Skeletal muscle tissue (tissue), 4 donors: ENCODE data around the gene MYBBP1A. TPM values are rescaled to one million over a fixed set of nuclear protein-coding genes. Genes with fewer than 3 reads are reported as not detected.

Source experiments
- H3K27ac ChIP-seq: one replicate; pipeline ENCODE4 v1.7.0; 2013; ENCODE audit warnings: mild to moderate bottlenecking, low read depth, low read length, inconsistent platforms
- H3K27me3 ChIP-seq, 3 donors: one replicate each; pipeline ENCODE4 v1.7.0; 2013; ENCODE audit warnings: low read length in 3 of 3; ENCODE audit not compliant: control insufficient read depth in 3 of 3, insufficient read depth in 3 of 3
- H3K36me3 ChIP-seq, 3 donors: one replicate each; pipeline ENCODE4 v1.7.0; 2013; ENCODE audit warnings: low read length in 3 of 3; ENCODE audit not compliant: control insufficient read depth in 3 of 3, insufficient read depth in 3 of 3
- H3K4me1 ChIP-seq, 3 donors: one replicate each; pipeline ENCODE4 v1.7.0; 2013; ENCODE audit warnings: low read length in 3 of 3, mild to moderate bottlenecking in 3 of 3; ENCODE audit not compliant: control insufficient read depth in 3 of 3, insufficient read depth in 3 of 3
- H3K4me3 ChIP-seq, 3 donors: one replicate each; pipeline ENCODE4 v1.7.0; 2013; ENCODE audit warnings: low read length in 3 of 3
- H3K9ac ChIP-seq, 3 donors: one replicate each; pipeline ENCODE4 v1.7.0; 2013; ENCODE audit warnings: low read length in 3 of 3, mild to moderate bottlenecking in 3 of 3, moderate library complexity in 2 of 3, low read depth in 1 of 3
- H3K9me3 ChIP-seq, 3 donors: one replicate each; pipeline ENCODE4 v1.7.0; 2013; ENCODE audit warnings: low read length in 3 of 3; ENCODE audit not compliant: control insufficient read depth in 3 of 3
- total RNA-seq: library from RNA; depleted of rRNA; stranded (reverse); fragments of >200 nt; gene quantifications from one replicate; pipeline ENCODE4 v1.2.3, GENCODE V29; 2014
- donor health status: Osteomylitis.

Gene MYBBP1A
- total RNA-seq, 1 donor from 2014 or later: 30.3 TPM

- no peaks in the 10 kb centered on the region for H3K27me3 ChIP-seq
- peak overlapping the region; percentile 78 for H3K27ac ChIP-seq
- H3K9ac ChIP-seq: no peak overlapping the region
- peaks cover 14 to 31% (median 17%) of the 10 kb centered on the region in 3 donors for H3K4me1 ChIP-seq
- no peaks in the 10 kb centered on the region for H3K9me3 ChIP-seq
- peaks cover 59 to 67% (median 65%) of the 10 kb centered on the region in 3 donors for H3K36me3 ChIP-seq
- H3K4me3 ChIP-seq: peak overlapping the region in 1 of 3 donors; percentile 44
Measured at GRCh38 chr17:4544951-4545216, 10.3 kb downstream of the MYBBP1A start.

GRCh38 chr17:4544135-4544950 lies 10.8 kb downstream of the MYBBP1A start:
- Histone ChIP-seq H3K4me3 (peak overlapping the region in 2 of 3 donors; percentile 6 to 44), H3K4me1 (peaks cover 14 to 32% (median 17%) of the 10 kb centered on the region in 3 donors), H3K27ac (no peak overlapping the region), H3K9me3 (no peaks in the 10 kb centered on the region), H3K27me3 (no peaks in the 10 kb centered on the region), H3K9ac (no peak overlapping the region), H3K36me3 (peaks cover 62 to 66% (median 64%) of the 10 kb centered on the region in 3 donors)

- Histone ChIP-seq H3K9ac (no peak overlapping the region), H3K27ac (no peak overlapping the region), H3K4me3 (no peak overlapping the region), H3K4me1 (peaks cover 14 to 32% (median 17%) of the 10 kb centered on the region in 3 donors), H3K9me3 (no peaks in the 10 kb centered on the region), H3K27me3 (no peaks in the 10 kb centered on the region), H3K36me3 (peaks cover 60 to 63% (median 62%) of the 10 kb centered on the region in 3 donors)
Measured at GRCh38 chr17:4543557-4544026, 11.6 kb downstream of the MYBBP1A start.

DNA sequence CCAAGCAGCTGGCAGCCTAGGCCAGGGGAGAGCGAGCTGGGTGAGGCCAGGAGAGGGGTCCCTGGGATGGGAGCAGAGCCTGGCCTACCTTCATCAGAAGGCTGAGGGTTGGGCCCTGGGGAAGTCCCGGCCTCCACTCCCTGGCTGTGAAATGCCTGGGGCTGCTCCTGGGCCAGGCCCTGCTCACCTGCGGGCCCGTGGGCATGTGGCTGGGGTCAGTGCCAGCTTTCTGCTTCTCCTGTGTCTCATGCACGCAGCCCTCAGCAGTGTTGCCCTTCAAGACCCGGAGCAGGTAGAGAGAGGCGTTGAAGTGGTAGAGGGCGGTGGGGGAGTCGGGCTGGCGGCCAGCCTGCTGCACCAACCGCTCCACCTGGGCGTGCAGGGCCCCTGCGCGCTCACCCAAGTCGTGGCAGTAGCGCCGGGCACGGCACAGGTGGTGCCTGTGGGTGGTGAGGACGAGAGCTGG lies 12.4 kb downstream of the MYBBP1A start:
- Histone ChIP-seq H3K9me3 (no peaks in the 10 kb centered on the region), H3K27ac (no peak overlapping the region), H3K4me3 (no peak overlapping the region), H3K36me3 (peaks cover 55 to 58% (median 55%) of the 10 kb centered on the region in 3 donors), H3K4me1 (peaks cover 20 to 40% (median 23%) of the 10 kb centered on the region in 3 donors), H3K9ac (no peak overlapping the region), H3K27me3 (no peaks in the 10 kb centered on the region)

GRCh38 chr17:4542003-4542725 lies 13.0 kb downstream of the MYBBP1A start:
- Histone ChIP-seq H3K27ac (peak overlapping the region; percentile 64), H3K4me3 (no peak overlapping the region), H3K27me3 (no peaks in the 10 kb centered on the region), H3K36me3 (peaks cover 49 to 53% (median 49%) of the 10 kb centered on the region in 3 donors), H3K9ac (peak overlapping the region in 2 of 3 donors; percentile 33 to 45), H3K9me3 (no peaks in the 10 kb centered on the region), H3K4me1 (peaks cover 26 to 46% (median 29%) of the 10 kb centered on the region in 3 donors)

GRCh38 chr17:4541328-4542002 lies 13.7 kb downstream of the MYBBP1A start:
- Histone ChIP-seq H3K27me3 (no peaks in the 10 kb centered on the region), H3K27ac (peak overlapping the region; percentile 64), H3K4me1 (peaks cover 29 to 53% (median 36%) of the 10 kb centered on the region in 3 donors), H3K9ac (peak overlapping the region in 2 of 3 donors; percentile 33 to 50), H3K4me3 (peak overlapping the region in 1 of 3 donors; percentile 35), H3K36me3 (peaks cover 43 to 49% (median 44%) of the 10 kb centered on the region in 3 donors), H3K9me3 (no peaks in the 10 kb centered on the region)

DNA sequence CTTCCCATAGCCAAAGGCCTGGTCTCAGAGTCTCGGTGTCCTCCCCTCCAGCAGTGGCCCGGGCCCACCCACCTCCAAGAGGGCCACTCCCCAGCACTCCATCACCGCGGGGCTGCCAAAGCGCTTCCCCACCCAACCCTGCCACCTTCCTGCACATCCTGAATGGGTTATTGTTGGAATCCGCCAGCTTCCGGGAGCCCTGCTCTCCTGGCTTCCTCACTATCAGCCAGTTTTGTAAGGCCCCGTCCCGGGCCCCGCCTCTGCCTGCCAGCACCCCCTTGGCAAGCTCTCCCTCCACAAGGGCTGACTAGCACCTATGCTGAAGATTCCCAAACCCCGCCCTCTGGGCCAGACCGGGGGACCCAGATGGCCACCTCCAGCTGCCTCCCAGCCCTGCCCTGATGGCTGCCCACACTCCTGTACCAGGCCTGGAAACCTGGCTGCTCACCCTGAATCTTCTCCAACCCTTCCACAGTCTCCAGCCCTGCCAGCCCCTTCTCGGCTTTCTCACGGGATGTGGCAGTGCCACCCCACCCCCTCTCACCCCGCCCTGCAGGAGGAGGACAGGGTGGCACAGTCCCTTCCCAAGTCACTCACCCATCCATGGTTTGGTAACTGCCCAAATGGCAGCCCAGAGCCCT lies 14.4 kb downstream of the MYBBP1A start:
- Histone ChIP-seq H3K4me1 (peaks cover 36 to 57% (median 40%) of the 10 kb centered on the region in 3 donors), H3K36me3 (peaks cover 38 to 47% (median 41%) of the 10 kb centered on the region in 3 donors), H3K9me3 (no peaks in the 10 kb centered on the region), H3K27ac (peak overlapping the region; percentile 64), H3K4me3 (peak overlapping the region in 1 of 3 donors; percentile 35), H3K27me3 (no peaks in the 10 kb centered on the region), H3K9ac (peak overlapping the region in 1 of 3 donors; percentile 50)

- Histone ChIP-seq H3K27me3 (peaks cover 0 to 3% (median 0%) of the 10 kb centered on the region in 3 donors), H3K4me1 (peaks cover 39 to 54% (median 44%) of the 10 kb centered on the region in 3 donors), H3K36me3 (peaks cover 37 to 44% (median 41%) of the 10 kb centered on the region in 3 donors), H3K9ac (no peak overlapping the region), H3K27ac (peak overlapping the region; percentile 64), H3K4me3 (no peak overlapping the region), H3K9me3 (no peaks in the 10 kb centered on the region)
Measured at GRCh38 chr17:4540224-4540651, 14.9 kb downstream of the MYBBP1A start.

GRCh38 chr17:4539576-4540223 lies 15.5 kb downstream of the MYBBP1A start:
- Histone ChIP-seq H3K36me3 (peaks cover 37 to 42% (median 41%) of the 10 kb centered on the region in 3 donors), H3K4me1 (peaks cover 41 to 54% (median 44%) of the 10 kb centered on the region in 3 donors), H3K27ac (peak overlapping the region; percentile 64)

More at GRCh38 chr17:4539576-4540223, 15.5 kb downstream of the MYBBP1A start:
- H3K27me3 ChIP-seq: peaks cover 0 to 4% (median under 1%) of the 10 kb centered on the region in 3 donors
- H3K9me3 ChIP-seq: no peaks in the 10 kb centered on the region
- no peak overlapping the region for H3K4me3 ChIP-seq
- H3K9ac ChIP-seq: no peak overlapping the region
